Gastroesophageal sphincter (tissue), 4 donors: ENCODE data around the gene ACTN4. TPM values are rescaled to one million over a fixed set of nuclear protein-coding genes. Genes with fewer than 3 reads are reported as not detected.

ENCODE experiments used
- ATAC-seq: fragments of 150-250 bp; one replicate; pipeline ENCODE4 v1.9.1; 2016; ENCODE audit warnings: mild to moderate bottlenecking, moderate library complexity
- H3K27ac ChIP-seq, 4 donors: fragments of 200-600 bp; sonication (generic) in 3 of 4; 1 replicate in 3 of 4; 2 replicates in 1 of 4; pipeline ENCODE4 v1.5.1; 2016 to 2019
- H3K27me3 ChIP-seq: fragments of 200-600 bp; sonication (generic); one replicate; pipeline ENCODE4 v1.5.1; 2019
- H3K36me3 ChIP-seq, 2 donors: fragments of 200-600 bp; sonication (generic); one replicate each; pipeline ENCODE4 v1.5.1; 2019; ENCODE audit warnings: control low read depth in 1 of 2
- H3K4me1 ChIP-seq, 3 donors: fragments of 200-600 bp; sonication (generic); 1 replicate in 2 of 3; 2 replicates in 1 of 3; pipeline ENCODE4 v1.5.1; 2016 to 2019; ENCODE audit warnings: control low read depth in 2 of 3
- H3K4me3 ChIP-seq, 2 donors: fragments of 200-600 bp; sonication (generic); one replicate each; pipeline ENCODE4 v1.5.1; 2019; ENCODE audit warnings: mild to moderate bottlenecking in 1 of 2, moderate library complexity in 1 of 2
- H3K9me3 ChIP-seq, 3 donors: fragments of 200-600 bp; sonication (generic); one replicate each; pipeline ENCODE4 v1.5.1; 2017 to 2019; ENCODE audit warnings: control low read depth in 2 of 3
- EP300 ChIP-seq: sonication (generic); formaldehyde crosslinking; IDR thresholded peaks from one replicate; pipeline ENCODE4 v1.6.1; 2017; ENCODE audit warnings: antibody characterized with exemption, mild to moderate bottlenecking
- POLR2A ChIP-seq, 2 donors: fragments of 450-650 bp; IDR thresholded peaks; one replicate each; pipeline ENCODE4 v1.6.1; 2017; ENCODE audit warnings: antibody characterized with exemption in 2 of 2, mild to moderate bottlenecking in 2 of 2, moderate library complexity in 1 of 2
- POLR2AphosphoS5 ChIP-seq: sonication (generic); formaldehyde crosslinking; IDR thresholded peaks from one replicate; pipeline ENCODE4 v1.6.1; 2017; ENCODE audit warnings: antibody characterized with exemption
- WGBS, 2 donors: methylation state at CpG; one replicate each; pipeline ENCODE4 v1.1.5; 2018; ENCODE audit warnings: low coverage in 1 of 2; 5-methylcytosine and 5-hydroxymethylcytosine counted together
- total RNA-seq, 4 donors: library from RNA; depleted of rRNA; stranded (reverse); fragments of >200 nt; gene quantifications; one replicate each; pipeline ENCODE4 v1.1.0, GENCODE V29; 2016
- TF ChIP-seq, protein P1 (sequence below), 4 experiments: fragments of 200-600 bp in 2 of 4; fragments of 450-650 bp in 2 of 4; sonication (generic) in 1 of 4; IDR thresholded peaks; one replicate each; pipeline ENCODE4 v1.5.1; 2017 to 2019; ENCODE audit warnings: antibody characterized with exemption in 4 of 4, mild to moderate bottlenecking in 2 of 4, moderate library complexity in 2 of 4

The ACTN4 gene
- total RNA-seq, 4 donors from 2014 or later: 337 to 938 (median 507) TPM

DNA sequence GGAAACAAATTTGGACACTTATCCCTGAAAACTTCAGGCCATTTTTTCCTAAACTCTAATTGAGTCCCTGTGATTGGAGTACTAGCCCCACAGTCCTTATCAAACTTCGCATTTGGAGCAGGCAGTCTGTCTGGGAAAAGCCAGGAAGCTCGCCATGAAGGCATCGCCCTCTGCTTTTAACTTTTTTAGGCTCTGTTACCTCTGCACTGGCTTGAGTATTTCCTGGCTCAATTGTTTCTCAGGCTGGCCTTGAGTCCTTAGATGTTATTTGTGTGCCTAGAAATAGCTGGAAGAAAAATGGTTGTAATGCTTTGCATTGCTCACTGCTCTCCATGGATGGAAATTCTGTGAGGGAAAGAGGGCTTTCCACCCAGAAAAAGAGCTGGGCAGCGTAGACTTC is 24.2 kb downstream of the ACTN4 start:
- peak; percentile 14 for ATAC-seq
- 27 to 37% methylated on average over 1 to 4 of the region's 4 CpGs for WGBS, 2 donors

DNA sequence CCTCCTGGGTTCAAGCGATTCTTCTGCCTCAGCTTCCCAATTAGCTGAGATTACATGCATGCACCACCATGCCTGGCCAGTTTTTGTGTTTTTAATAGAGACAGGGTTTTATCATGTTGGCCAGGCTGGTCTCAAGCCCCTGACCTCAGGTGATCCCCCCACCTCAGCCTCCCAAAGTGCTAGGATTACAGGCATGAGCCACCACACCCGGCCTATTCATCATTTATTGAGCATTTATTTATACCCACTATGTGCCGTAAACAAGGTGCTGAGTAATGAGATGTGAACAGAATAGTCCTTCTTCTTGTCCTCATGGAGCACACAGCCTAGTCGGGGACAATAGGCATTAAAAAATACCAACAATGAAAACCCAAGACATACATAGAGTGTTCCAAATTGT is 25.6 kb downstream of the ACTN4 start:
- Histone ChIP-seq H3K4me1 (peaks cover 28 to 96% (median 52%) of the 10 kb centered on the region in 3 donors), H3K36me3 (no peaks in the 10 kb centered on the region), H3K27me3 (no peaks in the 10 kb centered on the region), H3K4me3 (no peak overlapping the region), H3K9me3 (no peaks in the 10 kb centered on the region), H3K27ac (peak overlapping the region; percentile 77 to 97 (median 96))
- 82 to 88% methylated on average over 3 of the region's 4 CpGs for WGBS, 2 donors
- ATAC-seq: no peak
- TF ChIP-seq POLR2AphosphoS5 (no peak), EP300 (no peak), POLR2A (IDR thresholded peaks at IDR 0.05) (no peak)
- TF ChIP-seq, protein P1, sequence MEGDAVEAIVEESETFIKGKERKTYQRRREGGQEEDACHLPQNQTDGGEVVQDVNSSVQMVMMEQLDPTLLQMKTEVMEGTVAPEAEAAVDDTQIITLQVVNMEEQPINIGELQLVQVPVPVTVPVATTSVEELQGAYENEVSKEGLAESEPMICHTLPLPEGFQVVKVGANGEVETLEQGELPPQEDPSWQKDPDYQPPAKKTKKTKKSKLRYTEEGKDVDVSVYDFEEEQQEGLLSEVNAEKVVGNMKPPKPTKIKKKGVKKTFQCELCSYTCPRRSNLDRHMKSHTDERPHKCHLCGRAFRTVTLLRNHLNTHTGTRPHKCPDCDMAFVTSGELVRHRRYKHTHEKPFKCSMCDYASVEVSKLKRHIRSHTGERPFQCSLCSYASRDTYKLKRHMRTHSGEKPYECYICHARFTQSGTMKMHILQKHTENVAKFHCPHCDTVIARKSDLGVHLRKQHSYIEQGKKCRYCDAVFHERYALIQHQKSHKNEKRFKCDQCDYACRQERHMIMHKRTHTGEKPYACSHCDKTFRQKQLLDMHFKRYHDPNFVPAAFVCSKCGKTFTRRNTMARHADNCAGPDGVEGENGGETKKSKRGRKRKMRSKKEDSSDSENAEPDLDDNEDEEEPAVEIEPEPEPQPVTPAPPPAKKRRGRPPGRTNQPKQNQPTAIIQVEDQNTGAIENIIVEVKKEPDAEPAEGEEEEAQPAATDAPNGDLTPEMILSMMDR (IDR thresholded peaks at IDR 0.05): no peak

More for the DNA sequence above, 24.2 kb downstream of the ACTN4 start:
- Histone ChIP-seq H3K4me1 (peaks cover 34 to 96% (median 58%) of the 10 kb centered on the region in 3 donors), H3K9me3 (no peaks in the 10 kb centered on the region), H3K36me3 (no peaks in the 10 kb centered on the region), H3K4me3 (no peak overlapping the region), H3K27me3 (no peaks in the 10 kb centered on the region), H3K27ac (peak overlapping the region; percentile 95 to 97 (median 96))
- TF ChIP-seq, protein P1 (IDR thresholded peaks at IDR 0.05): no peak
- TF ChIP-seq POLR2A (IDR thresholded peaks at IDR 0.05): no peak
- no peak for TF ChIP-seq POLR2AphosphoS5
- no peak for TF ChIP-seq EP300

DNA sequence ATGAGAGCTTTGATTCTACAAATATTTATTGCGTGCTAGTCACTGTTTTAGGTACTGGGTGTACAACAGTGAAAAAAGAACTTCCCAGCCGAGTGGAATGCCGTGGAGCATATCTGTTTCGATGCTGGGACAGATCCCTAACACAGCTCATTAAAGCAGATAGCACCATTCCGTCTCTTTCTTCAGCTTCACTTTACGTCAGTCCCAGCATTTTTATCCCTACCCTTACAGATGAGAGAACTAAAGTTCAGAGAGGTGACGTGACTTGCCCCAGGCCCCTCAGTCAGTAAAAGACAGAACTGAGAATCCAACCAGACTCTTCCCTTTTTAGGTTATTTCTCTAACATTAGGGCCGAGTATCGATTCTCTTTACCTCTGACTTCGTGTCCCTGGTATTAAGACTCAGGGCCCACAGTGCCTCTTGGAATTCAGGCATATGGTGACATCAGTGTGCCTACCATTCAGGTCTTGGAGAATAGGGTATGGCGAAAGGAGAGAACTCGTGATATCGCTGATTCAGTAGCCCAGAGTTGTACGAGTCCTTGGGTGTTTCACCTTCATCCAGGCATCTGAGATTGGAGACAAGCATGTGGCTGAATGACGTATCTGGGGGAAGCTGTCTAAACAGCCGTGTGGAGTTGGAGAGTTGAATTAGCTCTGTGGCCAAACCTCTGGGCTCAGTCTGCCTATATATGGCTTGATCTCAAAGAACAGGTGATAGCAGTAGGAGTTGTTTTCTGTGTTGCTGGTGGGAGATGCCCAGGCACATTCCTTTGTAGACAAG is 27.1 kb downstream of the ACTN4 start:
- H3K9me3 ChIP-seq: no peaks in the 10 kb centered on the region
- ATAC-seq: peak; percentile 74
- TF ChIP-seq, protein P1 (IDR thresholded peaks at IDR 0.05): no peak
- TF ChIP-seq POLR2AphosphoS5 (peak; percentile 50), EP300 (peak; percentile 65), POLR2A (IDR thresholded peaks at IDR 0.05) (no peak)
- H3K27ac ChIP-seq: peak overlapping the region; percentile 87 to 97 (median 94)
- no peaks in the 10 kb centered on the region for H3K27me3 ChIP-seq
- H3K4me1 ChIP-seq: peaks cover 22 to 96% (median 44%) of the 10 kb centered on the region in 3 donors
- H3K4me3 ChIP-seq: peak overlapping the region in 1 of 2 donors; percentile 2
- WGBS, 2 donors: 41 to 43% methylated on average over 9 to 11 of the region's 16 CpGs
- H3K36me3 ChIP-seq: no peaks in the 10 kb centered on the region

DNA sequence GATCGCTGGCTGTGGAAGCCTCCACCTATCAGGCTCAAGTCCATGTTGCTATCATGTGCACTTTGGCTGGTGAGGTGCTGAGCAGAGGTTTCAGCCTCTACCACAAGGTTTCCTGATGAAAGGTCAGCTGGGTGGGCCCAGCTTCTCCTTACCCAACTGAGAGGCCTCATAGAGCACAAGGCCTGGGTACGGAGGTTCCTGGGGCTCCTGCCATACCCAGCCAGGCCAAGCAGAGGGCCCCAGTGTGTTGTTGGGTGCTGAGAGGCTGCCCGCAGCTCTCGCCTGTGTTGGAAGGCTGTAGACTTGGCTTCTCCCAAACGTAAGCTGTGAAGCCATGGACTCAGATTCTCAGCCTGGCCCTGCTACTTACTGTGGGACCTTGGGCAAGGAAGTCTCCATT is 28.2 kb downstream of the ACTN4 start:
- no peak for ATAC-seq
- no peak for TF ChIP-seq POLR2A (IDR thresholded peaks at IDR 0.05)
- no peak for TF ChIP-seq EP300
- TF ChIP-seq POLR2AphosphoS5: no peak
- TF ChIP-seq, protein P1 (IDR thresholded peaks at IDR 0.05): no peak
- H3K4me1 ChIP-seq: peaks cover 22 to 96% (median 33%) of the 10 kb centered on the region in 3 donors
- WGBS, 2 donors: no CpG with 5 or more reads among the region's 5 CpGs
- H3K4me3 ChIP-seq: no peak overlapping the region
- no peaks in the 10 kb centered on the region for H3K36me3 ChIP-seq
- H3K27ac ChIP-seq: peak overlapping the region; percentile 87 to 97 (median 94)
- H3K9me3 ChIP-seq: no peaks in the 10 kb centered on the region
- H3K27me3 ChIP-seq: no peaks in the 10 kb centered on the region
